DMS153 treated with DMSO at 0.1 percent for 48 hours (cell line): ENCODE data around the gene ZNF850.

Experiments
- DNase-seq: peaks from one replicate; lab custom pipeline; 2025; ENCODE audit not compliant: unreplicated experiment; lab: John Stamatoyannopoulos, UW

ZNF850 gene

GRCh38 chr19:36707134-36707533, 65.5 kb downstream of the ZNF850 start:
- DNase-seq = no peak

- DNase-seq = no peak
Observed at GRCh38 chr19:36688058-36688457, 84.5 kb downstream of the ZNF850 start.

- DNase-seq = peak; percentile 84
Observed at GRCh38 chr19:36687214-36688056, 85.2 kb downstream of the ZNF850 start, which contains the start of gene ZNF567. Gene ZNF567 (plus strand): TSS chr19:36687612. CDS start chr19:36694868, 7,256 bp downstream.

GRCh38 chr19:36686365-36687213, 86.0 kb downstream of the ZNF850 start:
- DNase-seq = no peak

GRCh38 chr19:36685835-36686234, 86.8 kb downstream of the ZNF850 start:
- no peak for DNase-seq

GRCh38 chr19:36679455-36679854, 93.2 kb downstream of the ZNF850 start:
- no peak for DNase-seq

- no peak for DNase-seq
Observed at GRCh38 chr19:36674201-36674600, 98.4 kb downstream of the ZNF850 start.

- no peak for DNase-seq
Observed at GRCh38 chr19:36672368-36672767, 100.2 kb downstream of the ZNF850 start.

GRCh38 chr19:36668646-36669045, 104.0 kb downstream of the ZNF850 start:
- DNase-seq = no peak

- DNase-seq = no peak
Observed at GRCh38 chr19:36665832-36666231, 106.8 kb downstream of the ZNF850 start.
